Activated CD8-positive, alpha-beta T cell treated with anti-CD3 and anti-CD28 coated beads for 36 hours (primary cell): ENCODE measurements around the gene CT45A1. TPM values are rescaled to one million over a fixed set of nuclear protein-coding genes. Genes with fewer than 3 reads are reported as not detected.
"Not testable (repeated sequence)": the region's sequence is repeated elsewhere in the genome, so short reads cannot be mapped to it uniquely, and the experiment has no call there.

Source experiments
- ATAC-seq: fragments of 200-7000 bp; cut with Tn5 transposase; one replicate; pipeline ENCODE4 v1.10.0; 2021; ENCODE audit warnings: mild to moderate bottlenecking, moderate library complexity
- CTCF ChIA-PET: fragments of 350-600 bp; sonication (Branson Sonifier 250); formaldehyde crosslinking; loops from one replicate; lab custom pipeline; 2021; ENCODE audit warnings: antibody characterized with exemption; lab: Charles Lee
- POLR2A ChIA-PET: fragments of 350-600 bp; sonication (Branson Sonifier 250); formaldehyde crosslinking; loops from one replicate; lab custom pipeline; 2021; ENCODE audit warnings: antibody characterized with exemption; lab: Charles Lee
- DNase-seq: peaks from one replicate; pipeline ENCODE4 v3.0.0-alpha.2; 2020
- H3K27ac Mint-ChIP-seq: one replicate; pipeline ENCODE4 v1.8.0; 2021; ENCODE audit warnings: mild to moderate bottlenecking, mixed read lengths
- H3K27me3 Mint-ChIP-seq: one replicate; pipeline ENCODE4 v1.8.0; 2021; ENCODE audit warnings: mixed read lengths
- H3K36me3 Mint-ChIP-seq: one replicate; pipeline ENCODE4 v1.8.0; 2021; ENCODE audit warnings: low read depth, mixed read lengths
- H3K4me1 Mint-ChIP-seq: one replicate; pipeline ENCODE4 v1.8.0; 2021; ENCODE audit warnings: low read depth, mixed read lengths
- H3K4me3 Mint-ChIP-seq: one replicate; pipeline ENCODE4 v1.8.0; 2021; ENCODE audit warnings: mild to moderate bottlenecking, moderate library complexity, mixed read lengths
- H3K9me3 Mint-ChIP-seq: one replicate; pipeline ENCODE4 v1.8.0; 2021; ENCODE audit warnings: mixed read lengths
- intact Hi-C: fragments of 100-400 bp; cut with micrococcal nuclease; formaldehyde crosslinking; loops from one replicate; pipeline ENCODE4 v1.10.0; 2022
- total RNA-seq, 2 experiments: library from RNA; stranded (reverse); gene quantifications; one replicate each; pipeline ENCODE4 v1.2.3, GENCODE V29; 2021
- TF ChIP-seq, protein P1 (sequence below): fragments of 200-600 bp; IDR thresholded peaks from one replicate; pipeline ENCODE4 v1.8.0; 2022; ENCODE audit warnings: antibody characterized with exemption, mild to moderate bottlenecking

The CT45A1 gene
- total RNA-seq, 2 experiments from 2014 or later = not detected

GRCh38 chrX:135741192-135741715 is 27.8 kb downstream of the CT45A1 start:
- ATAC-seq (no peak), DNase-seq (no peak)
- Mint-ChIP-seq H3K27ac (no peak overlapping the region), H3K36me3 (no peaks in the 10 kb centered on the region), H3K4me3 (no peak overlapping the region), H3K4me1 (no peaks in the 10 kb centered on the region), H3K27me3 (no peaks in the 10 kb centered on the region), H3K9me3 (no peaks in the 10 kb centered on the region)
- ChIA-PET POLR2A (interaction anchor here (0.6 kb wide), 1 partner anchor 182 kb away, joined by 3 read pairs; no protein-coding TSS in a partner anchor), CTCF (interaction anchor here (0.6 kb wide), 1 partner anchor 426 kb away, joined by 3 read pairs; no protein-coding TSS in a partner anchor)
- TF ChIP-seq, protein P1, sequence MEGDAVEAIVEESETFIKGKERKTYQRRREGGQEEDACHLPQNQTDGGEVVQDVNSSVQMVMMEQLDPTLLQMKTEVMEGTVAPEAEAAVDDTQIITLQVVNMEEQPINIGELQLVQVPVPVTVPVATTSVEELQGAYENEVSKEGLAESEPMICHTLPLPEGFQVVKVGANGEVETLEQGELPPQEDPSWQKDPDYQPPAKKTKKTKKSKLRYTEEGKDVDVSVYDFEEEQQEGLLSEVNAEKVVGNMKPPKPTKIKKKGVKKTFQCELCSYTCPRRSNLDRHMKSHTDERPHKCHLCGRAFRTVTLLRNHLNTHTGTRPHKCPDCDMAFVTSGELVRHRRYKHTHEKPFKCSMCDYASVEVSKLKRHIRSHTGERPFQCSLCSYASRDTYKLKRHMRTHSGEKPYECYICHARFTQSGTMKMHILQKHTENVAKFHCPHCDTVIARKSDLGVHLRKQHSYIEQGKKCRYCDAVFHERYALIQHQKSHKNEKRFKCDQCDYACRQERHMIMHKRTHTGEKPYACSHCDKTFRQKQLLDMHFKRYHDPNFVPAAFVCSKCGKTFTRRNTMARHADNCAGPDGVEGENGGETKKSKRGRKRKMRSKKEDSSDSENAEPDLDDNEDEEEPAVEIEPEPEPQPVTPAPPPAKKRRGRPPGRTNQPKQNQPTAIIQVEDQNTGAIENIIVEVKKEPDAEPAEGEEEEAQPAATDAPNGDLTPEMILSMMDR = no peak
- intact Hi-C loops = no loop called here

DNA sequence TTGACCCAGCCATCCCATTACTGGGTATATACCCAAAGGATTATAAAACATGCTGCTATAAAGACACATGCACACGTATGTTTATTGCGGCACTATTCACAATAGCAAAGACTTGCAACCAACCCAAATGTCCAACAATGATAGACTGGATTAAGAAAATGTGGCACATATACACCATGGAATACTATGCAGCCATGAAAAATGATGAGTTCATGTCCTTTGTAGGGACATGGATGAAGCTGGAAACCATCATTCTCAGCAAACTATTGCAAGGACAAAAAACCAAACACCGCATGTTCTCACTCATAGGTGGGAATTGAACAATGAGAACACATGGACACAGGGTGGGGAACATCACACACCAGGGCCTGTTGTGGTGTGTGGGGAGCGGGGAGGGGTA is 31.3 kb downstream of the CT45A1 start:
- H3K27me3 Mint-ChIP-seq, CTCF ChIA-PET, POLR2A ChIA-PET, ATAC-seq, H3K9me3 Mint-ChIP-seq, H3K36me3 Mint-ChIP-seq, DNase-seq, H3K4me1 Mint-ChIP-seq, H3K27ac Mint-ChIP-seq, H3K4me3 Mint-ChIP-seq, intact Hi-C loops: not testable (repeated sequence)

GRCh38 chrX:135768091-135768490 is 54.7 kb downstream of the CT45A1 start, which contains the start of gene CT45A3:
CT45A3 (minus strand) TSS chrX:135768191; CDS start chrX:135764444, 3,747 bp downstream.
- CTCF ChIA-PET, POLR2A ChIA-PET: not testable (repeated sequence)

More at GRCh38 chrX:135768091-135768490, 54.7 kb downstream of the CT45A1 start, which contains the start of gene CT45A3:
- H3K36me3 Mint-ChIP-seq, H3K9me3 Mint-ChIP-seq, H3K27ac Mint-ChIP-seq, H3K4me1 Mint-ChIP-seq, DNase-seq, intact Hi-C loops, H3K4me3 Mint-ChIP-seq, ATAC-seq, H3K27me3 Mint-ChIP-seq: not testable (repeated sequence)

Other genes with a start within 250 kb of the CT45A1 start
- 10 to 100 TPM; 19.9 to 21.0 TPM for gene INTS6L, start 193.0 kb upstream of the CT45A1 start, total RNA-seq
- gene CT45A3, start 54.6 kb downstream of the CT45A1 start, total RNA-seq = not detected
- not detected for gene CT45A5, start 71.9 kb downstream of the CT45A1 start, total RNA-seq
- gene CT45A6, start 89.1 kb downstream of the CT45A1 start, total RNA-seq = not detected
- gene CT45A2, start 106.4 kb downstream of the CT45A1 start, total RNA-seq = not detected
- gene CT45A7, start 123.6 kb downstream of the CT45A1 start, total RNA-seq = not detected
- gene CT45A8, start 140.9 kb downstream of the CT45A1 start, total RNA-seq = not detected
- not detected for gene CT45A9, start 158.2 kb downstream of the CT45A1 start, total RNA-seq
- gene CT45A10, start 179.8 kb downstream of the CT45A1 start, total RNA-seq = not detected
- not detected for gene SAGE1, start 180.1 kb downstream of the CT45A1 start, total RNA-seq